UCSD-AML1 (cell line): Measurements from ENCODE around the gene FGF2.

ENCODE experiments used
- DNase-seq: peaks from one replicate; lab custom pipeline; 2025; ENCODE audit not compliant: unreplicated experiment; lab: John Stamatoyannopoulos, UW

Gene FGF2

DNA sequence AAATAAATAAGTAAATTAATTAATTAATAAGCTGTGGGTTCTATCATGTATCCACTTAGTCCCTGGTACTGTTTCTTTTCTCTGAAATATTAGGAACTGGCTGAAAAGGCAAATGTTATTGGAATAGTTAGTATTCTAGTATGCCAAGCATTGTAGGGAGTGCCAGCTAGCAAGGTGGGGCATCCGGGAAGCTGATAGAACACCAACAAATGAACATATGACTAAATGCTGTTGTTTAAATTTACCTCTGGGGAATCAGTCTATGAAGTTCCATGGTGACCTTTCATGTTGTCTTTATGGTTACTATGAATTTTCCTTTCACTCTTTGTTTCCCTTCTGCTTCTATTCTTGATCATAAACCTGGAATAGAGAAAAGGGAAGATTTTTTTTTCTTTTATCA, 63.1 kb downstream of the FGF2 start:
- no peak for DNase-seq

- no peak for DNase-seq
These were observed 63.6 kb downstream of the FGF2 start for GRCh38 chr4:122890147-122890795.

GRCh38 chr4:122894827-122895226, 68.2 kb downstream of the FGF2 start:
- DNase-seq = no peak

- no peak for DNase-seq
These were observed 68.8 kb downstream of the FGF2 start for GRCh38 chr4:122895336-122895995.

DNA sequence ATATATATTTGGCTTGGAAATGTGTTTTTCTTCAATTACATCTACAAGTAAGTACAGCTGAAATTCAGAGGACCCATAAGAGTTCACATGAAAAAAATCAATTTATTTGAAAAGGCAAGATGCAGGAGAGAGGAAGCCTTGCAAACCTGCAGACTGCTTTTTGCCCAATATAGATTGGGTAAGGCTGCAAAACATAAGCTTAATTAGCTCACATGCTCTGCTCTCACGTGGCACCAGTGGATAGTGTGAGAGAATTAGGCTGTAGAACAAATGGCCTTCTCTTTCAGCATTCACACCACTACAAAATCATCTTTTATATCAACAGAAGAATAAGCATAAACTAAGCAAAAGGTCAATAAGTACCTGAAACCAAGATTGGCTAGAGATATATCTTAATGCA, 69.6 kb downstream of the FGF2 start:
- DNase-seq = no peak

- DNase-seq = no peak
These were observed 71.9 kb downstream of the FGF2 start for GRCh38 chr4:122898370-122899150.

DNA sequence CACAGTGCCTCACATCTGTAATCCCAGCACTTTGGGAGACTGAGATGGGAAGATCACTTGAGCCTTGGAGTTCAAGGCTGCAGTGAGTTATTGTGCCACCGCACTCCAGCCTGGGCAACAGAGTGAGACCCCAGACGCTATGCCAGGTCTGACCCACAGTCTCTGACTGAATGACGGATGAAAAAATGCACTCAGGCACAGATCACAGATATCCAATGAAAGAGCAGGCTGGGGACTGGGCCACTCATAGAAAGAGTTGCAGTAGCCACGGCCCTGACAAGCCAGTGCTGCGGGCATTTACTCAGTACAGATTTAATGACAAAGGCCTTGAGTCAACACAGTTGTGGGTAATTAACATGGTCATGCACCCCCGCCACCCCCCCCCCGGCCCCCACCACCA, 73.1 kb downstream of the FGF2 start:
- no peak for DNase-seq

- DNase-seq = no peak
These were observed 73.7 kb downstream of the FGF2 start for GRCh38 chr4:122900314-122900713.

- no peak for DNase-seq
These were observed 74.8 kb downstream of the FGF2 start for GRCh38 chr4:122901247-122902010.

DNA sequence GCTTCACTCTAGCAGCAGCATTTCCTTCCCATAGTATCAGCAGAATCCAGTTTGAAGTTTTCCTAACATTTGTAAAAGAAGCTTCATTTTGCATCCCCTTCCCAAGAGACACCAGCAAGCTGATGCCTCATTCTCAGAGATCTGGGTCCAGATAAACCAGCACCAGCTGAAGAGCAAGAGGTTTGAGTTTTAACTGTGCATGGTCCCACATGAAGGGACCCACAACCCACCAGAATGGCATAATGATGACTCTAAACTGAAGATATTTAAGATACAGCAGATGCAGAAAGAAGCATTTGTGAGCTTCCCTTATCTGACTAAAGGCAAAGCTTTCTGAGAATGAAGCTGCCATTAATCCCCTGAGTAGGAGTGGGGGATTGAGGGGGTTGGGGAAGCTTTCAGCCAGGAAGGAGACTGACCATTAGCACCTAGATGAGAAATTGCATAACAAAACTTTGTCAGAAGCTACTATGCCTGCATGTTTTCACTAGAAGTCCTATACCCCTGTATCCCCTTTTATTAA, 77.2 kb downstream of the FGF2 start:
- DNase-seq = no peak

GRCh38 chr4:122906859-122907305, 80.3 kb downstream of the FGF2 start:
- no peak for DNase-seq

DNA sequence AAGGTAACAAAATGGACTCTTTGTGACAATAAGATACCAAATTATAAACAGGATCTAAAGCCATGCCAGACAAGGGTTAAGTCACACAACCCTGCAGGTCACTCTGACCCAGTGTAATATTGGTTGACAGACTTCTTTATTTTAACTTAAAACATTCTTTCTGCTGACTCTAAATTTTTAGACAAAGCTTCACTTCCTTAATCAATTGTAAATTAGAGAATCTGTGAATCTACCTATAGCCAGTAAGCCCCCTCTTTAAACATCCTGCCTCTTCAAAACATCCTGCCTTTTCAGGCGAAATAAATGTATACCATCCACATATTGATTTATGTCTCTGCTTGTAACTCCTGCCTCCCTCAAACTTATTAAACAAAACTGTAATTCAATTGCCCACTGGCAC, 81.6 kb downstream of the FGF2 start:
- DNase-seq = no peak

DNA sequence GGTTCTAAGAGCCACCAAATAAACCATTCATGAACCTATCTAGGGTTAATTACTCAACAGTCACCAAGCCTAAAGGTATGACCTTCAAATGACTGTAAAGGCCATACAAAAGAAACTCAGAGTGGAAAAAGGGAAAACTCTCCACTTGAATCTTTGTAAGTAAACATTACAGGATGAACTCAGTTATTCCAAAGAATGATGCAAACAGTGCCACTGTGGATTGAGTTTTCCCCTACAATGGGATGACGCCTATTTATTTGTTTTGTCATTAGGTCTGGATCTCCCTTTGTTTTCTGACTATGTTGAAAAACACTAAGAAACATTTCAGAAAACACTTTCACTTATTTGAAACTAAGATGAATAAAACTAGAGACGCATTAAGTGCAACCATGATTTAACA, 83.1 kb downstream of the FGF2 start:
- no peak for DNase-seq

DNA sequence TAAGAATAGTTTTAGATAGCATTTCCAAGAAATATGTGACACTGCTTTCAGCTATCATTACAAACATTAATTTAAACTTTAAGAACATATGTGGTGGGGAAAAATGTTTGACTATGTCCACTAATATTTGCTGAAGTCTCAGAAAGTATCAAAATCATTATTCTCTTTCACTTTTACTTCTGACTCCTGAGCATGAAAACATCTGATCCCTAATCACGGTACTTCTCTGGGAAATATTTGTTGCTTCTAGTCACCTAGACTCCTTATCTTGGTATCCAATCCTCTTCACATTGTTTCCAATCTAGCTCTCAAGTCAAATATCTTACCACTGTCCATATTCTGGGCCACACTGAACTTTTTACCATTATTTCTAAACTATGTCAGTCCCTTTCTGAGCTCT, 85.0 kb downstream of the FGF2 start:
- DNase-seq = no peak

DNA sequence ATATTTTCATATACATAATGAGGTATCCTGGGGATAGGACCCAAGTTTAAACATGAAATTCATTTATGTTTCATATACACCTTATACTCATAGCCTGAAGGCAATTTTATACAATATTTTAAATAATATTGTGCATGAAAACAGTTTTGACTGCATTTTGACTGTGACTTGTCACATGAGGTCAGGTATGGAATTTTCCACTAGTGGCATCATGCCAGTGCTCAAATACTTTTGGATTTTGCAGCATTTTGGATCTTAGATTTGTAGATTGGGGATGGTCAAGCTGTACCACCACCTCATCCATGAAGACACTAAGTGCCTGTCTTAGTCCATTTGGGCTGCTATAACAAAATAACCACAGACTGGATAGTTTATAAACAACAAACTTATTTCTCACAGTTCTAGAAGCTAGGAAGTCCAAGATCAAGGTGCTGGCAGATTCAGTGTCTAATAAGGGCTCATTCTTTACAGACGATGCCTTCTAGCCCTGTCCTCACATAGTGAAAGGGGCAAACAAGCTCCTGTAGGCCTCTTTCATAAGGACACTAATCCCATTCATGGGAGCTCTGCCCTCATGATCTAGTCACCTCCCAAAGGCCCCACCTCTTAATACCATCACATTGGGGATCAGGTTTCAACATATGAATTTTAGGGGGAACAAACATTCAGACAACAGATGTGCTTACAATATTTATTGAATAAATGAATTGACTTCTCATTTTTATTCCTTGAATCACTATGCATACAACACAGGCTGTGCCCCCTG, 86.4 kb downstream of the FGF2 start:
- no peak for DNase-seq

DNA sequence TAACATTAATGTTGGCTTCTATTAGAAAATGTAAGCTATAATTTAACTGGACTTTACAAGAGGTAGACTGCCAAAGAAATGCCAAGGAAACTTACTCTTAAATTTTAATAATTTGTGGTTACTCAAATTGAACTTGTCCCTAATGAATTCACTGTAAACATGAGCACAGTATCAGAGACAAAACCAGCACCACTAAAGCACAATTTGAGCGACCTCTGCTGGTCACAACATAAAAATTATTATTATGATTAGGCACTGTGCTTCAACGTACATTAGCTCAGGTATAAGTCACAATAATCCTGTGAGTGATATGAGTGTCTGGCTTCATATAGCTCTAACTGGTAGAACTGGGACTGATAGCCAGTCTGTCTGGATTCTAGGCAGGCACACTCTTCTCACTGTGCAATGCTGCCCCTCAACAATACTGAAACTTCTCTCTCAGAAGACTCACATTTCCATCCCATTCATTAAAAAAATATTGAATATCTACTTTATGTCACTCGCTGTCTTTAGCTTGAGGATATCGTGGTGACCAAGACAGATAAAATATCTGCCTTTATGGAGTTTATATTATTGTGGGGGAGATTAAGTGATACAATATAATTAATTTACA, 87.8 kb downstream of the FGF2 start:
- no peak for DNase-seq

DNA sequence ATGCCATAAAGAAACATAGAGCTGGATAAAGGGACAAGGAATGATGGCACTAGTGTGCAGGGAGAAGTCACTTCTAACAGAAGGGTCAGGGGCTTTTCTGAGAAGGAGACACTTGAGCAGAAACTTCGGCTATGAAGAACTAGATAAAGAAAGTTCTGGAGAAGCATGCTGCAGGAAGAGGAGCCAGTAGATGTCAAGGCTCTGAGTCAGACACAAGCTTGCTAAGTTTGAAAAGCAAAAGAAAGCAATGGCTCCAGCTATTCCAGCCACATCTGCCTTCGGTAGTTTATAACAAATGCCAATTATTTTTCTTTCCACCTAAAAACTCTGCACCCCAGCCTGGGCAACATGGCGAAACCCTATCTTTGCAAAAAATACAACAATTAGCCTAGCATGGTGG, 88.3 kb downstream of the FGF2 start:
- no peak for DNase-seq

DNA sequence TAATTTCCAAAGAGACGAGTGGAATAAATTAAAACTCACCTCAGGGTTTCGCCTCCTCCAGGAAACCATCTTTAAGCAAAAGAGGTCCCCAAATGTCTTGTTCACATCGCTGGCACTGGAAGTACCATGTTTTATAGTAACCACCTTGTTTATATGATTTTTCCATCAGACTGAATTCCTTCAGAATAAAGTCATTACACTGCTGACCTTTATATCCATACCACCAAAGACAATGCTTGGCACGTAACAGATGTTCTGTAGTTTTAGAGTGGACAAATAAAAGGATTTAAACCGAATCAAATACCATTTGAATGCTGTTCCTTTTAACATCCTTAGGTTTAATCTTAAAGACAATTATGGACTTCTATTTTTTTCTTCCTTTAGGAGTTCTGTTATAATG, 91.1 kb downstream of the FGF2 start:
- no peak for DNase-seq

DNA sequence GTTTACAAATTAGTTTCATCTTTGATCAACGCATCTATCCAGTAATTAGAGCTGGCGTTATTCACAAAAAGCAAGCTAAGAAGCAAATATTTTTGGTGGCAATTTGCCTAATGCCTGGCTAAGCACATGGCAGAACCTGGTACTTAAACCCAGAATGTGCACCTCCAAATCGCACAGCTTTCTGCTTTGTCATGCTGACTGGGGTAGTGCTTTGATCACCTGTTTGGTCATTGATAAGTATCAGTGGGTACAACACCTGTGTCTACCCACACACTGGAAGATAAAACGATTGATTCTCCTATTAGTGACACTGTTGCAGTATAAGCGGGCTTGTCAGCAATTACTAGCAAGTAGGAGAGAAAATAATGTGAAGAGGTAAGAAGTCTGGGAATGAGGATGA, 93.8 kb downstream of the FGF2 start:
- no peak for DNase-seq

- DNase-seq = no peak
These were observed 94.7 kb downstream of the FGF2 start for GRCh38 chr4:122921300-122921699.
